Left renal cortex interstitium (tissue), 4 donors: ENCODE data around the gene SMYD3. TPM values are rescaled to one million over a fixed set of nuclear protein-coding genes. Genes with fewer than 3 reads are reported as not detected.
"Not testable (repeated sequence)": the region's sequence is repeated elsewhere in the genome, so short reads cannot be mapped to it uniquely, and the experiment has no call there.

ENCODE experiments used
- DNase-seq, 4 donors: peaks; one replicate each; pipeline ENCODE4 v3.0.0-alpha.2; 2013; ENCODE audit warnings: low read depth in 4 of 4, low spot score in 2 of 4, missing footprints in 1 of 4
- polyA plus RNA-seq, 4 donors: library from polyadenylated mRNA; unstranded; fragments of 120-200 nt; gene quantifications; one replicate each; pipeline ENCODE4 v1.2.1, GENCODE V29; 2013; ENCODE audit not compliant: insufficient read length in 4 of 4

SMYD3 gene
- polyA plus RNA-seq, 4 donors = 23.8 to 31.7 (median 27.7) TPM

DNA sequence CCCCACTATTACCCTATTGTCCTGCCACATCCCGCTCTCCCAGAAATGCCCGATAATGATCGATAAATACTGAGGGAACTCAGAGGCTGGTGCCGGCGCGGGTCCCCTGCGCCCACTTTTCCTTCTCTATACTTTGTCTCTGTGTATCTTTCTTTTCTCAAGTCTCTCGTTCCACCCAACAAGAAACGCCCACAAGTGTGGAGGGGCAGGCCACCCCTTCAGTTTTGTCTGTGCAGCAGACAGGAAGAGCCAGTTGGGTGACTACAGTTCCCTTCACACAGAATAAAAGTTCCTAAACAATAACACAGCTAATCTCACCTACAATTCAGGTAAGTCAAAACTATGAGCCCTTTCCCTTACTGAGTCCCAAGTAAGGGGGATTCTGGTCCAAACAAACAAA lies 423.7 kb downstream of the SMYD3 start:
- DNase-seq = no peak

DNA sequence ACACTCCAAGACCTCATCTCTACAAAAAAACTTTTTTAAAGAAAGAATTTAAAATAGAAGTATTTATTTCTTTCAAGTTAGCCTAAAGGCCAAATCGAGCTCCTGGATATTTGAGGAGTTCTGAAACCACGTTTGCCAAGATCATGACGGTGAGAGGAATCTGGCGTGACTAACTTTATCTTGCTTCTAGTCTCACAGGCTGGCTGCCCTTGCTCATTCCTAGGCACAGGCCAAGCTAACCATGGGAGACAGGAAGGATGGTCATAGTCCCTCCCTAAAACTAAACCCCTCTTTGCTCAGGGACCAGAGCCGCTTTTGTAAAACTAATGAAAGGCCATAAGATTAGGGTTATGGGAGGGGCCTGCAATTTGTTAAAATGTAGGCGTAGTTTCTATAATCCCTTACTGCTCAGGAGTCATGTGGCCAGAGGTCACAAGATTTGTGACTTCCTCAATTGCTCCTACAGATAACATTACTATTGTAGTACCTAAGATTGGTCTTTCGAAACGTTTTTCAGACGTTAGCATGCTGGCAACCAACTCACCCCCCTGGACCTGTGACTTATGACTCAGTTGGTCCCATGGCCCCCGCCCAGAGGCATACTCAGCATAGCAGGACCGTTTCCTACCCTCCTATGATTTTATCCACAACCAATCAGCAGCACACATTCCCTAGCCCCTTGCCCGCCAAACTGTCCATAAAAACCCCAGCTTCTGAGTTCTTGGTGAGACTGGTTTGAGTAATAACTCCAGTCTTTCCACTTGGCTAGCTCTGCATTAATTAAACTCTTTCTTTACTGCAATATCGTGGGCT lies 425.0 kb downstream of the SMYD3 start:
- DNase-seq = no peak

DNA sequence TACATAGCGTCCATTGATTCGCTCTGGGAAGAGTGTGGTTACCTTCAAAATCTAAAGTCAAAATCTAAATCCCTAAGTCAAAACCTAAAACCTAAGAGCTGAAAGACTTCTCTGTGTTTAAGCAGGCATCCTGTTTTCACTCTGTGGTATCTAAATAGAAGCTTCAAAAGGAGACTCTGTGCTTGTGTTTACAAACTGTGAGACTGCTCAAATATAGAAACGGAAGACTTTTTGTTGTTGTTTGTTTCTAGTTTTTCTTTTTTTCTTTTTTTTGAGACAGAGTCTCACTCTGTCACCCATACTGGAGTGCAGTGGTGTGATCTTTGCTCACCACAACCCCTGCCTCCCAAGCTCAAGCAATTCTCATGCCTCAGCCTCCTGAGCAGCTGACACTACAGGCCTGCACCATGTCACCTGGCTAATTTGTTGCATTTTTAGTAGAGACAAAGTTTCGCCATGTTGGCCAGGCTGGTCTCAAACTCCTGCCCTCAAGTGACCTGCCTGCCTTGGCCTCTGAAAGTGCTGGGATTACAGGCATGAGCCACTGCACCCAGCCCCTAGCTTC lies 425.9 kb downstream of the SMYD3 start:
- DNase-seq = no peak

DNA sequence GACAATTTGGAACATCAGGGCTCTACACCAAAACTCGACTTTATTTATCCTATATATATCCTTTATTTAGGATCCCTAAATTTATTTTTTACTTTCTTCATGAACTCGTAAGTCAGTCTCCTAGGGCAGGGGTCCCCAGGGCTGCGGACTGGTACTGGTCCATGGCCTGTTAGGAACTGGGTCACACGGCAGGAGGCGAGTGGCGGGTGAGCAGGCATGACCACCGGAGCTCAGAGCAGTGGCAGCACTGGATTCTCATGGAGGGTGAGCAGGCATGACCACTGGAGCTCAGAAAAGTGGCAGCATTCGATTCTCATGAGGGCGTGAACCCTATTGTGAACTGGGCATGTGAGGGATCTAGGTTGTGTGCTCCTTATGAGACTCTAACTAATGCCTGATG lies 427.0 kb downstream of the SMYD3 start:
- DNase-seq = no peak

DNA sequence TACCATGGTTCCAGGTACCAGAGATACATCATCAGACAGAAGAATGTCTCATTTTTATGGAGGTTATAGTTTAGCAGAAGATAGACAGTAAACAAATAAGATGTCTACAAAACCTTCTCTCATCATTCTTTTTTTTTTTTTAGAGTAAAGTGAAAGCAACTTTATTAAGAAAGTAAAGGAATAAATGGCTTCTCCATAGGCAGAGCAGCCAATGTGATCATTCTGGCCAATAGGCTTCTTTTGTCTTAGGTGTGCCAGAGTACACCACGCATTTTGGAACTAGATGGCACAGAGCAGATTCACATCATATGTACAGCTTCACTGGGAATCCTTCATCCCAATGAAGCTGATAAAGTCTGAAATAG lies 428.2 kb downstream of the SMYD3 start:
- DNase-seq = no peak

- DNase-seq = no peak
Measured at GRCh38 chr1:246078126-246078887, 428.8 kb downstream of the SMYD3 start.

- no peak for DNase-seq
Measured at GRCh38 chr1:246077476-246077875, 429.6 kb downstream of the SMYD3 start.

DNA sequence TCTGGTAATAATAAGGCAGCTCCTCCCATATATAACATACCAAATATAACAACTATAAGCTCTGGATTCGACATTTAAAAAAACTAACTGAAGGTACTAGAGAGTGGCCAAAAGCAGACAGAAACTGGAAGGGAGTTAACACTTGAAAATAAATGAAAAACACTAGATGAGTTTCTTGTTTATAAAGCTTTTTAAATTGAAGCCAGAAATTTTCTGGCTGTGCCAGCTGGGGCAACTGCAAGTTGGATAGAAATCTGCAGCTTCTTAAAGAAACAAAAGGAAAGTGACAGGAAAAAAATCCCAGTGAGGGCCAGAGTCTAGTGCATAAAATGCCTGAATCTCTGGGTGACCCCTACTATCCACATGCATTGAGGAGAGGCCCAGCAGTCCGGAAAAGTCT lies 432.7 kb downstream of the SMYD3 start:
- DNase-seq = no peak

GRCh38 chr1:246072456-246072955 lies 434.6 kb downstream of the SMYD3 start:
- no peak for DNase-seq

GRCh38 chr1:246071981-246072380 lies 435.1 kb downstream of the SMYD3 start:
- not testable (repeated sequence) for DNase-seq

- DNase-seq = not testable (repeated sequence)
Measured at GRCh38 chr1:246071561-246071960, 435.5 kb downstream of the SMYD3 start.

DNA sequence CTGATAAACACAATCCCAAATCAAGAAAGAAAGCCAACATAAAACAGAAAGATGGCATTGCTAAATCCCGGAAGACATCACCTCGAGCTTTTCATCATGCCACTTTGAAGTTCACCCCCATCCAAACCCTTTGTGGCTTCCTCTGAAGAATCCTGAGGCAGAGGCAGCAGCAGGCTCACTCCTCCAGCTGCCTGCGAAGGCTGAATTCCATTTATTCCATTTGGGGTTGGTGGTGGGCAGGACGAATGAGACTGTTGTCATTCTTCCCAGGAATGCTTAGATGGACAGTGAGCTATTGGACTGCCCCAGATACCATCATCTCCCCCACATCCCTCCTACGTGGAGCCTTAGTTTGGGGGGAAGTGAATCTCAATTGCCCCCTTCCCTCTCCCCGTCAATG lies 437.5 kb downstream of the SMYD3 start:
- DNase-seq = no peak

GRCh38 chr1:246068619-246069509 lies 438.2 kb downstream of the SMYD3 start:
- DNase-seq = no peak

- no peak for DNase-seq
Measured at GRCh38 chr1:246068217-246068512, 438.9 kb downstream of the SMYD3 start.

- DNase-seq = no peak
Measured at GRCh38 chr1:246067432-246068216, 439.5 kb downstream of the SMYD3 start.

- no peak for DNase-seq
Measured at GRCh38 chr1:246066573-246066972, 440.5 kb downstream of the SMYD3 start.

DNA sequence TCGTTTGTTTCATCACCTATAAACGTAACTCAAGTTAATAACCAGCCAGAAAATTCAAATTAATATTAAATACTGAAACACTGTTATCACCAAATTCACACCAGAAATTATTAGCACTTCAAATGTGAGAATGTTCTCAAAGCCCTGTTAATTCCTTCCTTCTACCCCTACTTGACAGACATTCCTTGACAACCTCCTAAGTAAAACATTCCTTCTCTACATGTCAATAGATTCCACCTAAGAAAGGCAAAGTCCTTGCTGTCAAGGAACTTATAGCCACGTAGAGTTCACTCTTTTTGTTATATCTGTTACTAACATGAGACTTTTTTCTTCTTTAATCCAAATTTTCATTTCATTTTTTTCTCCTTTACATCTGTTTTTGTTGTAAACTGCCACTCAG lies 441.5 kb downstream of the SMYD3 start:
- no peak for DNase-seq

DNA sequence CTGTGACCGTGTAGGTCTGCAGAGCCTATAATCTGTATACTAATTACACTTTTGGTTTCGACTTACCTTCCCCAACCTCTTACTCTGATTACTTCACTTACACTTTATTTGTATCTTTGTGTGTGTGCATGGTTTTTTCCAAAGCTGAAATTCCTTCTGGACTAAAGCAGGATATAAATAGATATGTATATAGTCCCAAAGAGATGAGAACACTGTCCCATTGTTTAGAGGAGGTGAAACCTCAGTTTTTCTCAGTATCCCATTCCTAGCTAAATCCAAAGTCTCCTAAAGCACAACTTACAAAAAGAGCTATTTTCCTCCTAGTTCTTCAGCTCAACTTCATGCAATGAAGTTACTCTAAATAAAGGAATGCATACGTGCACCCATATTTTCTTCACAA lies 442.2 kb downstream of the SMYD3 start:
- no peak for DNase-seq

GRCh38 chr1:246063013-246063616 lies 444.0 kb downstream of the SMYD3 start:
- DNase-seq = no peak

DNA sequence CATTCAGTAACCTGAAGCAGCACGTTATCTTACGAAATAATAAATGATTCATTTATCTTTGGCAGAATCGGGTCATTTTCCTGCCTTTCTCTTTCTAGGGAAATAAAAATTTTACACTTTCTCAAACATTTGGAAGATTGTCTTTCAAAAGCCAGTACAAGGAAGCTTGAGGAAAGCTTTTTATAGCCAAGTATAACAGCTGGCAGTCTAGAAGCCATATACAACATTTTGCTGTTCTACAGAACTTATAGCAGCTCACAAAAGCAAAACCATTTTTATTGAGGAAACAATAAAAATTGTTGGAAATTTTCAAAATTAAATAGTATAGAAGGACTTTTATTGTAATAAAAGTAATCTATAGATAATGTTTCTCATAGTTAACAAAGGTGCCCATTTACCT lies 448.6 kb downstream of the SMYD3 start:
- DNase-seq = no peak
